Breast epithelium (tissue), 3 donors: ENCODE measurements around the gene TRAF4.

Experiments
- CTCF ChIP-seq, 3 donors: fragments of 450-650 bp; IDR thresholded peaks; one replicate each; pipeline ENCODE4 v1.5.1; 2016 to 2017; ENCODE audit warnings: antibody characterized with exemption in 3 of 3, mild to moderate bottlenecking in 3 of 3, moderate library complexity in 3 of 3
- POLR2A ChIP-seq: fragments of 450-650 bp; IDR thresholded peaks from one replicate; pipeline ENCODE4 v1.6.1; 2016; ENCODE audit warnings: antibody characterized with exemption, mild to moderate bottlenecking, moderate library complexity
- POLR2AphosphoS5 ChIP-seq, 3 donors: sonication (generic); formaldehyde crosslinking; IDR thresholded peaks; one replicate each; pipeline ENCODE4 v1.6.1; 2017; ENCODE audit warnings: antibody characterized with exemption in 3 of 3

GRCh38 chr17:28758411-28759121 is 14.8 kb downstream of the TRAF4 start:
- TF ChIP-seq CTCF (IDR thresholded peaks at IDR 0.05) (no peak), POLR2A (no peak), POLR2AphosphoS5 (IDR thresholded peaks at IDR 0.05) (no peak)
